Inflammatory macrophage treated with lipopolysaccharide for 1 hour (primary cell): Measurements from ENCODE around the gene FBRSL1.

Source experiments
- DNase-seq, 2 donors: peaks; one replicate each; pipeline ENCODE4 v3.0.0-alpha.2; 2020 to 2022

FBRSL1 gene

DNA sequence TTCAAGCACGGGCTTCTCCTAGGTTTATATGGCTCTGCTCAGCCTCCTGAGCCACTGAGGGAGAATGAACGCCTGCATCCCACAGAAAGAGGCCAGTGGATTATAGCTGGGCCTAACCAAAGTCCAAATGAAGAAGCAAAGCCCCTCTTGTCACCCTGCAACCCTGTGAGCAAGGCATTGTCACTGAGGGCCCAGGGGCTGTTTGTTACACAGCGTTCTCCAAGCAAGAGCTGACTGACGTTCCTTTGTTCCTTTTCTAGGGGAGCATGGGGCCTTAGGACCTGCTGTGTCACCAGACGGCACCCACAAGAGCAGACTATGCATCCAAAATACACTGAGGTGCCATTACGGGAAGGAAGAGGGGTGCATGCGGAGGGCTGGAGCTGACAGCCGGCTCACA, 4.3 kb upstream of the FBRSL1 start:
- no peak for DNase-seq

DNA sequence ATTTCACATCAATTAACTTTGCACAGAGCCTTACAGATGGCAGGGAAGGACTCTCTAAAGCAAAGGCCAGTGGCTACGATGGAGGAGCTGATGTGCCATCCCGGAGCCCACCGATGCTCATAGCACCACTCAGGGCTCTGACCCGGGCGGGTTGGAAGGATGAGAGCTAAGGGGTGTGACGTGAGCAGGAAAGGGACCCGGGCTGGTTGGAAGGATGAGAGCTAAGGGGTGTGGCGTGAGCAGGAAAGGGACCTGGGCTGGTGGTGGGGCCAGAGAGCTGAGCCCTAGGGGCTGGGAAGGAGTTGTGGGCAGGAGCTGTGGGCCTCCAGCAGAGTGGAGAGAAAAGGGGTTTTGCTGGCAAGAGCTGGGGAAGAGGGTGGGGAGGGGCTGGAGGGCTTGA, 3.8 kb upstream of the FBRSL1 start:
- no peak for DNase-seq

DNA sequence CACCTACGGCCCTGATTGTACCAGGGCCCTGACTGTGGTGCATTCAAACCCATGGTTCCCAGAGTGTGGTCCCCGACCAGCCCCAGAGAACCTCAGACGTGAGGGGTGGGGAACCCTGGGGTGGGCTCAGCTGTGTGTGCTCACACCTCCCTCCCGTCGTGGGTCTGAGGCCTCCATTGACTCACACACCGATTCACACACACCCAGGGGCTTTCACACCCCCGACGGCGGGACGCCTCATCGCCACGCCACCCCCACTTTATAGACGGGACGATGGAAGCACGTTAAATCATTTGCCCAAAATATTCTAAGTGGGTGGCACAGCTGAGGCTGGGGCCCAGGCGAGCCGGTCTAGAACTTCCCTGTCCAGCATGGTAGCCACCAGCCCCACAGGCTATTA, 3.4 kb upstream of the FBRSL1 start:
- no peak for DNase-seq

GRCh38 chr12:132487311-132487741, 2.6 kb upstream of the FBRSL1 start:
- DNase-seq: no peak

DNA sequence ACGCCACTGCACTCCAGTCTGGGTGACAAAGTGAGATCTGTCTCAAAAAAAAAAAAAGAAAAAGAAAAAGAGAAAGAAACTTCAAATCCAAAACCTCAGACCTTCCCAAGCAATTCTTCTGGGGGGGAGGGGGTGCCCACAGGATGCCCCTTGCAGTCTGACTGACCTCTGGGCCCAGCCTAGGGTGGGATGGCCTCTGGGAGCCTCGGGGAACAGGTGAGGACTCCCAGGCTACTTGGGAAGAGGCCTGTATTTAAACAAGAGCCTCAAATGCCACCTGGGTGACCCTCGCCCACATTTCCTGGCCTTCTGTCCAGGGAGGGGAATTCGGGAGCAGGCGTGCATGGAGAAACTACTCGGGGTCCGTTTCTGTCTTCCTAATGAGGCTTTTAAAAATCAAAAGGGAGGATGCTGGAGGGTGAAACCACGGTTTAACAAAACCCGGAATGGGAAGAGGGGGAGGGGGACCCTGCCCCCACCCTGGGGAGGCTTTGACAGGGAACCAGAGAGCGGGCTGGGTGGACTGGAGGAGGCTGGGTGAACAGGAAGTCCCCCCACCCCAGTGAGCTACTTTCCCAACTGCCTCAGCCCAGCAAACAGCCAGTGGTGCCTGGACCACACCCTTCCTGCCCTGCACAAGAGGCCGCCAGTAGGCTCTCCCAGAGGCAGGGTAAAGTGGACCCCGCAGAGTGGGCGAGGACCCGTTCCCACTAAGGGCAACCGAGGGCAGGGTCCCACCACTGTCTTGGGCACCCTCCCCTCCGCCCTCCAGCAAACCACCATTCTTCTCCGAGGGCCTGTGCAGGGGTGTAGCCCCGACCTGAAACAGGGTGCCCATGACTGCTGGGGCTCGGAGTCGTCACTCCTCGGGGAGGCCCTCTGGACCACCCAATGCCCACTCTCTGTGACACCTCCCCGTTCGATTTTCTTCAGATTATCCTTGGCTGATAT, 1.5 kb upstream of the FBRSL1 start:
- peak in 1 of 2 donors; percentile 37 for DNase-seq

DNA sequence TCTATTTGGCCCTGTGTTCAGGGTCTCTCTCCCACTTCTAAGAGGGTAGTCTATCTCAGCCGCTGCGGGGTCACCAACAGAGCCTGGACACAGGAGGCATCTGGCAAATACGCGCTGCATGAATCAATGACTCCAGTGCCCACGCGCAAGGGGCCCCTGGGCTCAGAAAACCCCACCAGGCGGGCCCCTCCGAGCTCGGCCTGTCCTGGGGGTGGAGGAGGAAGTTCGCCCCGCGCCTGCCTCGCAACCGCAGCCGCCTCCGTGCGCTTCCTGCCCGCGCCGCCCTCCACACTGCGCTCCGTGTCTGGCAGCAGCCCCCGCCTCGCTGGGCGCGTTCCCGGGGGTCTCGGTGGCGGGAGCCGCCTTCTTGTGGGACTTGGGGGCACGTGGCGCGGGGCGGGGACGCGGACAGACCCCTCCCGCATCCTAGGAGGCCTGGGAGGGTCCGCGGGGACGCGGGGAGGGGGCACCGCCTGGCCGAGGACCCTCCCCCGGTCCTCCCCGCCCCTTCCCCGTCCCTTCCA, 811 bp upstream of the FBRSL1 start:
- peak; percentile 69 to 79 for DNase-seq

DNA sequence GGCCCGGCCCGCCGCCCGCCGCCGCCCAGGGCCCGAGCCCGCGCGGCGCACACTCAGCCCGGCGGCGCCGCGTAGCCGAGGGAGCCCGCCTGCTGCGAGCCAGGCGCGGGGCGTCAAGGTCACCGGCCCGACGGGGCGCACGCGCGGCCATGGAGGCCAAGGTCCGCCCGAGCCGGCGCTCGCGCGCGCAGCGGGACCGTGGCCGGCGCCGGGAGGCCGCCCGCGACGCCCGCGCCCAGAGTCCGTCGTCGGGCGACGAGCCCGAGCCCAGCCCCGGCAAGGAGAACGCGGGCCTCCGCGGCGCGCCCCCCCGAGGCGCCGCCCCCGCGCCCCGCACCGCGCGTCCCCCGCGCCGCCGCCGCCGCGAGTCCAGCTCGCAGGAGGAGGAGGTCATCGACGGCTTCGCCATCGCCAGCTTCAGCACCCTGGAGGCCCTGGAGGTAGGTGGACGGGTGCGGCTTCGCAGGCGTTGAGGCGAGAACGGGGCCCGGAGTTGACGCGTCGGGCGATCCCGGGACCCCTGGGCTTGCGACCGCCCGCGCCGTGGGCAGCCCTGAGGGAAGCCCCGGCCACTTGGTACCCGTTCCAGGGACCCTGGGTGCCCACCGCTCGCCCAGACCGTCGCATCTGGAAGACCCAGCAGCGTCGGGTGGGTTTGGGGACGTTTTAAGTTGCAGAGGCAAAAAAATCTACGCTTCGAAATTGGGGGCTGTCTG, 629 bp downstream of the FBRSL1 start:
- DNase-seq: no peak

GRCh38 chr12:132491138-132491663, 1.2 kb downstream of the FBRSL1 start:
- DNase-seq: no peak

GRCh38 chr12:132491761-132492378, 1.9 kb downstream of the FBRSL1 start:
- DNase-seq: no peak

- DNase-seq: peak; percentile 34 to 70
These were observed 2.6 kb downstream of the FBRSL1 start for GRCh38 chr12:132492522-132492921.

GRCh38 chr12:132492951-132493350, 3.0 kb downstream of the FBRSL1 start:
- DNase-seq: no peak

DNA sequence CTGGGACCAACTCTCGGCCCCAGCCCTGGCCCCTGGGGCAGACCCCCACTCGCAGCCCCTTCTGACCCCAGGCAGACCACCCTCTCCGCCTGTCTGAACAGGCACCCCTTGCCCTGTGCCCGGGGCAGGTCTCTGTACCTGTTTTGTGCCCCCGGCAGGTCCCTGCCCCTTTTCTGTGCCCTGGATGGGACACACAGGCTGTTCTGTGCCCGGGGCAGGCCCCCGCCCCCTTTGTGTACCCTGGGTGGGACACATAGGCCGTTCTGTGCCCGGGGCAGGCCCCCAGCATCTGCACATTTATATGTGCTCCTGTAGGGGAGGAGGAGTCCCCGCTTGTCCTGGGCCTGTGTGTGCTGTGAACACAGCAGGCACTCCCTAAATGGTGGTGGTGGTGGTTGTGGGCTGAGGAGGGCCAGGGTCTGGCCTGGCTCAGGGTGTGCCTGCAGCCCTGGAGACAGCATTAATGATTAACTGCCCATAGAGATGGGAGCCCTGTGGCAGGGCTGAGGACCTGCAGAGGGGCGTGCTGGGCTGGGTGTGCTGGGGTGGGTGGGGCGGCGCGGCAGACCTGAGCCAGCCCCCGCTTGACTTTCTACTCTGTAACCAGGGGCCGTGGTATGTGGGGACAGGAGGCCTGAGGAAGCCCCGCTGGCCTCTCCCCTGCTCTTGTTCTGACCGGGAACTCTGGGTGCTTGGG, 3.7 kb downstream of the FBRSL1 start:
- DNase-seq: no peak

GRCh38 chr12:132494294-132495164, 4.6 kb downstream of the FBRSL1 start:
- DNase-seq: no peak

DNA sequence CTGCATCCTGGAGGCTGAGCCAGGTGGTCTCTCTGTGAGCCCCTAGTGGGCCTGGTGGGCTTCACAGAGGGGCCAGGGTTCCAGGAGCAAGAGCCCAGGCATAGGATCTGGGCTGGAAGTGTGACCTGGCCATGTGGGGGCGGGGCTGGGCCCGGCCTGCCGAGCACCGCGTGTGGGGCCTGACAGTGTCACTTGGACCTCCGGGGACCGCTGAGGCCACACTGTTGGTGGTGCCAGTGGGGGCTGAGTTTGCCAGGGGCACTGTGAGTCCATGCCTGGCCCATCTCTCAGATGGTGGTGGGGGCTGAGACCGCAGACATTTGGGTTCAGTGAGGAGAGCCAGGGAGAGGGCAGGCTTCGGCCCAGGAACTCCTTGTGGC, 5.2 kb downstream of the FBRSL1 start:
- no peak for DNase-seq

DNA sequence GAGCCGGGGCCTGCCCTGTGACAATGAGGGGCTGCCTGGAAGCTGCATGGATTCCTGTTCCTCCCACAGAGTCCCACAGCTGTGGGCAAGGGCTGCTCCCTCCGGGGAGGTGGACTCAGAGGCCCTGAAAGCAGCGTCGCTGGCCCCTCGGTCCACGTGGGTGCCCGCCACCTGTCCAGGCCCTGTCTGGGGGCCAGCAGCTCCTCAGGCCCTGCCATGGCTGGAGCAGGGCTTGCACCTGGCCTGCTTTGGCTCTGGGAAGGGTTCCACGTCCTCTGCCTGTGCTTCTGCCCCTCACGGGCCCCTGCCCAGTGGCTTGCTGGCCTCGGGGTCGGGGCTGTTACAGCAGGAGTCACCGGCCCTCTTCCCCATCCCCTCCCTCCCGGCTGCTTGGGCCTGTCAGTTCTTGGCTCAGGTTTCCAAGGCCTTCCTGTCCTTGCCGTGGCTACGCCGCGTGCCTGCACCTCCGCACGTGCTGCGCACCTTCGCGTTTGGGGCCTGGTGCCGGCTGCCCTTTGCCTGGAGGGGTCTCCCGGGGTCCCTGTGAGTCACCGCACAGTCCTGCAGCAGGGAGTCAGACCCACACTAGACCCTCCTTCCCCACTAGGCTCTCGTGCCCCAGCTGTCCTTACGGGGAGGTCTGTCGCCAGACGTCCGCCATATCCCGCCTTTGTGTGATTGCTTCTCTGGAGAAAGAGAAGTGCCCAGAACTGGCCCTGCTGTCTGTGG, 5.8 kb downstream of the FBRSL1 start:
- no peak for DNase-seq

DNA sequence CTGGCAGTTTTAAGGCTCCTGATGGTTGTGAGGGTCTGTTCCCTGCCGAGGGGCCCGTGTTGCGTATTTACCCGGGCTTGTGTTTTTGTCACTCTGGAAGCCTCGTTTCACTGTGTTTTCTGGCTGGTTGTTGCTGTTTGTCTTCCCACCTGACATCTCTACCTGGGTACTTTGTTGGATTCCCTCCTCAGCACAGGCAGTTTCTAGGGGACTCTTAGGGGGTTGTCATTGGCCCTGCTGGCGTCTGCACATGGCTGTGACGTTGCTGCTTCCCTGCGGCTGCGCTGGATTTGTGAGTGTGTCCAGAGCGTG, 6.4 kb downstream of the FBRSL1 start:
- no peak for DNase-seq

DNA sequence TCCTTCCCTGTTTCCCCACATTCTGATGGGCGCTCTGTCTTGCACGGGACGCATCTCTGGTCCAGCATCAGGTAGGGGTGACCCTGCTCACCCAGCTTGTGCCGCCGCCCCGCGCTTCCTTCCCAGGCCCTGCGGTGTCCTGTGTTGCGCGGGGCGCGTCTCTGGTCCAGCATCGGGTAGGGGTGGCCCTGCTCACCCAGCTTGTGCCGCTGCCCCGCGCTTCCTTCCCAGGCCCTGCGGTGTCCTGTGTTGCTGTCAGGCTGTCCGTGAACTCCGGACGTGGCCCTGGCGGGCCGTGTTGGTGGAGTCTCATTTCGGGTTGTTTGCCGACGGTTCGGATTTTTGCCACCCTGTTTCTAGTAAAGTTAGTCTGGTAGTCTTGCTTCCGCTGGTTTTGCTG, 6.8 kb downstream of the FBRSL1 start:
- DNase-seq: no peak

DNA sequence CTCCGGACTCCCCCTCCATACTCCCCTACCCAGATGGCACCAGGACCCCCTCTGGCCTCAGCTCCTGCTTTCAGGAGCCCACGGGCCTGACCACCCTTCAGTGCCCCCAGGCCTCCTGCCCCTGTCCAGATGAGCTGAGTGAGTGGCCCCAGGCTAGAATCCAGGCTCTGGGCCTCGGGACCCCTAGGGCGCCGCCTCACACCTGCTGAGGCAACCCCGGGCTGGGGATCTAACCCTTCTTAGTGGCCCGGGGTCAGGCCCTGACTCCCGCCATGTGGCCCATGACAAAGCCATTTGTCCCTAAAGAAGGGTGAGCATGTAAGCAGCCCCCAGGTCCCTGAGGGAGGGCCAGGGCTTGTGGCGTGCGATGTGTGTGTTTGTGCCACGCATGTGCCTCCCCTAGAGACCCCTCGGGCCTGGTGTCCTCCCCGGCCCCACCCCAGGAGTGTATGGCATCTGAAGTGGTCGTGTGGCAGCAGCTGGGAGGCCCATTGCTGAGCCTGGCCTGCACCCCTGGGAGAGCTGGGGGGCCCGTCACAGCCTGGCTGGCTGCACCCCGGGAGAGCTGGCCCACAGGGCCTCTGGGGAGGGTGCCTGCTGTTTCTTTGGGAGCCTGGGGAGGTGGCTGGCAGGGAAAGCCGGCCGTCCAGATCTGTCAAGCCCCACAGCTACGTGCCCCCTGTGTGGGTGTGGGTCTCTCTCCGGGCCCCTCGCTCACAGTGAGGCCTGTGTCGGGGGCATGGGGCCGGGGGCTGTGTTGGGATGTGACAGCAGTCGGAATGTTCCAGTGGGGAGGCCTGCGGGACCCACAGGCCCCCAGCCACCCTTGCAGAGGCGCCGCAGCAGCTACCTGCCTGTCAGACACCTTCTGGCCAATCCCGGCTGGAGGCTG, 7.8 kb downstream of the FBRSL1 start:
- DNase-seq: no peak

DNA sequence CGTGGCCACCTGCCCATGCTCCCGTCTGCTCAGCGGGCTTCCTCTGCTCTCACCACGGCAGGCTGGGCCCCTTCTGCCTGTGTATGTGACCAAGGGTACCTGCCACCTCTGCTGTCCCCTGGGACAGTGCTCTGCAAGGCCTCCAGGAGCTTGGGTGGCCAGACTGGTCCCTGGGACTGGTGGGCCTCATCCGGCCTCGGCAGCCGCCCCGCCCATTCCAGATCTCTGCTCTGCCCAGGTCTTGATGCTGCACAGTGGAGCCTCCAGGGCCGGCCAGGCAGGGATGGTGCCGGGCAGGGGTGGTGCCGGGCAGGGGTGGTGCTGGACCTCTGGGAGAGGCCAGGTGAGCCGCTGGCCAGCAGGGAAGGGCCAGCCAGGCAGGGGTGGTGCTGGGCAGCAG, 9.0 kb downstream of the FBRSL1 start:
- no peak for DNase-seq
